Ectodermal cell (in vitro differentiated cells): ENCODE results near the gene BLOC1S1.

ENCODE experiments used
- H3K27ac ChIP-seq: 2 replicates; pipeline ENCODE4 v1.7.0; 2013; ENCODE audit warnings: mild to moderate bottlenecking, low read depth, low read length; ENCODE audit not compliant: insufficient read depth, poor library complexity, severe bottlenecking
- H3K27me3 ChIP-seq: 2 replicates; pipeline ENCODE4 v1.7.0; 2013; ENCODE audit warnings: mild to moderate bottlenecking, low read length; ENCODE audit not compliant: insufficient read depth, control insufficient read depth, poor library complexity, severe bottlenecking
- H3K36me3 ChIP-seq: one replicate; pipeline ENCODE4 v1.7.0; 2013; ENCODE audit warnings: low read length; ENCODE audit not compliant: control insufficient read depth, insufficient read depth
- H3K4me1 ChIP-seq: one replicate; pipeline ENCODE4 v1.7.0; 2013; ENCODE audit warnings: low read length; ENCODE audit not compliant: control insufficient read depth, insufficient read depth
- H3K4me3 ChIP-seq: 2 replicates; pipeline ENCODE4 v1.7.0; 2013; ENCODE audit warnings: low read depth, low read length, control low read depth; ENCODE audit not compliant: insufficient read depth
- H3K9me3 ChIP-seq: 2 replicates; pipeline ENCODE4 v1.7.0; 2013; ENCODE audit warnings: mild to moderate bottlenecking, low read length, moderate library complexity; ENCODE audit not compliant: control insufficient read depth
- WGBS, 2 experiments: methylation state at CpG; one replicate each; pipeline ENCODE4 v1.1.7; 2013; ENCODE audit warnings: missing lambda C conversion rate in 2 of 2; 5-methylcytosine and 5-hydroxymethylcytosine counted together

The BLOC1S1 gene

GRCh38 chr12:55694188-55694515, 21.7 kb upstream of the BLOC1S1 start:
- H3K4me3 ChIP-seq, result no peak overlapping the region
- no peak overlapping the region for H3K27ac ChIP-seq
- H3K36me3 ChIP-seq, result peaks cover 12% of the 10 kb centered on the region
- WGBS, 2 experiments, result 96% methylated on average over 7 of the region's 7 CpGs
- no peaks in the 10 kb centered on the region for H3K4me1 ChIP-seq
- no peaks in the 10 kb centered on the region for H3K27me3 ChIP-seq
- no peaks in the 10 kb centered on the region for H3K9me3 ChIP-seq

GRCh38 chr12:55694651-55695050, 21.2 kb upstream of the BLOC1S1 start:
- H3K27ac ChIP-seq, result no peak overlapping the region
- no peaks in the 10 kb centered on the region for H3K27me3 ChIP-seq
- H3K4me1 ChIP-seq, result no peaks in the 10 kb centered on the region
- peaks cover 12% of the 10 kb centered on the region for H3K36me3 ChIP-seq
- WGBS, 2 experiments, result 91 to 96% methylated on average over 4 of the region's 4 CpGs
- H3K9me3 ChIP-seq, result no peaks in the 10 kb centered on the region
- H3K4me3 ChIP-seq, result no peak overlapping the region

- Histone ChIP-seq H3K27me3 (no peaks in the 10 kb centered on the region), H3K9me3 (no peaks in the 10 kb centered on the region), H3K4me1 (no peaks in the 10 kb centered on the region), H3K4me3 (no peak overlapping the region), H3K27ac (no peak overlapping the region), H3K36me3 (peaks cover 12% of the 10 kb centered on the region)
- 95 to 97% methylated on average over 7 of the region's 7 CpGs for WGBS, 2 experiments
These were observed 20.5 kb upstream of the BLOC1S1 start for GRCh38 chr12:55695349-55695748.

- no peak overlapping the region for H3K4me3 ChIP-seq
- H3K4me1 ChIP-seq, result no peaks in the 10 kb centered on the region
- WGBS, 2 experiments, result 96 to 97% methylated on average over 6 of the region's 6 CpGs
- H3K9me3 ChIP-seq, result no peaks in the 10 kb centered on the region
- no peaks in the 10 kb centered on the region for H3K27me3 ChIP-seq
- peaks cover 12% of the 10 kb centered on the region for H3K36me3 ChIP-seq
- no peak overlapping the region for H3K27ac ChIP-seq
These were observed 19.7 kb upstream of the BLOC1S1 start for GRCh38 chr12:55696141-55696540.

- 94 to 95% methylated on average over 18 to 19 of the region's 19 CpGs for WGBS, 2 experiments
- H3K9me3 ChIP-seq, result no peaks in the 10 kb centered on the region
- no peak overlapping the region for H3K4me3 ChIP-seq
- no peaks in the 10 kb centered on the region for H3K27me3 ChIP-seq
- no peaks in the 10 kb centered on the region for H3K4me1 ChIP-seq
- H3K36me3 ChIP-seq, result peaks cover 12% of the 10 kb centered on the region
- H3K27ac ChIP-seq, result no peak overlapping the region
These were observed 18.9 kb upstream of the BLOC1S1 start for GRCh38 chr12:55696796-55697462.

GRCh38 chr12:55697686-55698085, 18.2 kb upstream of the BLOC1S1 start:
- WGBS, 2 experiments, result 93% methylated on average over 7 of the region's 7 CpGs
- no peaks in the 10 kb centered on the region for H3K27me3 ChIP-seq
- no peak overlapping the region for H3K27ac ChIP-seq
- H3K4me1 ChIP-seq, result no peaks in the 10 kb centered on the region
- H3K36me3 ChIP-seq, result peaks cover 12% of the 10 kb centered on the region
- H3K4me3 ChIP-seq, result no peak overlapping the region
- H3K9me3 ChIP-seq, result no peaks in the 10 kb centered on the region

GRCh38 chr12:55698241-55698955, 17.4 kb upstream of the BLOC1S1 start:
- H3K9me3 ChIP-seq, result no peaks in the 10 kb centered on the region
- H3K27ac ChIP-seq, result no peak overlapping the region
- no peak overlapping the region for H3K4me3 ChIP-seq
- no peaks in the 10 kb centered on the region for H3K4me1 ChIP-seq
- WGBS, 2 experiments, result 94 to 95% methylated on average over 16 of the region's 16 CpGs
- peaks cover 12% of the 10 kb centered on the region for H3K36me3 ChIP-seq
- H3K27me3 ChIP-seq, result no peaks in the 10 kb centered on the region

GRCh38 chr12:55698965-55699364, 16.9 kb upstream of the BLOC1S1 start:
- Histone ChIP-seq H3K4me1 (no peaks in the 10 kb centered on the region), H3K9me3 (no peaks in the 10 kb centered on the region), H3K36me3 (peaks cover 9% of the 10 kb centered on the region), H3K27ac (no peak overlapping the region), H3K27me3 (no peaks in the 10 kb centered on the region), H3K4me3 (no peak overlapping the region)
- 88 to 100% methylated on average over 1 of the region's 1 CpG for WGBS, 2 experiments

GRCh38 chr12:55699471-55700055, 16.3 kb upstream of the BLOC1S1 start:
- Histone ChIP-seq H3K4me3 (no peak overlapping the region), H3K4me1 (no peaks in the 10 kb centered on the region), H3K9me3 (no peaks in the 10 kb centered on the region), H3K36me3 (peaks cover 9% of the 10 kb centered on the region), H3K27me3 (no peaks in the 10 kb centered on the region), H3K27ac (no peak overlapping the region)
- WGBS, 2 experiments, result 90 to 91% methylated on average over 5 of the region's 5 CpGs

- Histone ChIP-seq H3K36me3 (peaks cover 6% of the 10 kb centered on the region), H3K9me3 (no peaks in the 10 kb centered on the region), H3K27ac (no peak overlapping the region), H3K27me3 (no peaks in the 10 kb centered on the region), H3K4me1 (peaks cover 7% of the 10 kb centered on the region), H3K4me3 (no peak overlapping the region)
- WGBS, 2 experiments, result 94% methylated on average over 21 of the region's 21 CpGs
These were observed 15.4 kb upstream of the BLOC1S1 start for GRCh38 chr12:55700255-55701018.
